Ovary (tissue), 3 donors: ENCODE data around the gene GALNT10.

Source experiments
- POLR2A ChIP-seq: fragments of 450-650 bp; IDR thresholded peaks from one replicate; pipeline ENCODE4 v1.6.1; 2017; ENCODE audit warnings: antibody characterized with exemption, mild to moderate bottlenecking, moderate library complexity
- TF ChIP-seq, protein P1 (sequence below), 3 donors: fragments of 450-650 bp in 2 of 3; fragments of 200-600 bp in 1 of 3; IDR thresholded peaks; one replicate each; pipeline versions ENCODE4 v1.5.1 to v1.8.0; 2016 to 2022; ENCODE audit warnings: antibody characterized with exemption in 3 of 3, mild to moderate bottlenecking in 1 of 3
- donor health status: DM: no; HTN: no; CAD: no.

DNA sequence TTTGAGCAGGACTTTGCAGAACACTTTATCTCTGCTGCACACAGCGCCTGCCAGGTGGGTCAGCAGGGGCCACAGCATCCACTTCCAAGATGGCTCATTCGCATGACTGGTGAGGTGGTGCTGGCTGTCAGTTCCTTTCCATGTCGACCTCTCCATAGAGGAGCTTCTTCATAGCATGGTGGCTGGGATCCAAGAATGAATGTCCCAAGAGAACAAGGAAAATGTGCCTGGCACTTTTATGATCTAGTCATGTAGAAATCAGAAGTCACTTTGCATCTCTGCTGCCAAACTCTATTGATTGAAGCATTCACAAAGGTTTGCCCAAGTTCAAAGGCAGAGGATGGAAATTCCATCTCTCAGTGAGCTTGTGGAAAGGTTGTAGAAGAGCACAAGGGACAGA, 85.0 kb downstream of the GALNT10 start:
- TF ChIP-seq, protein P1, sequence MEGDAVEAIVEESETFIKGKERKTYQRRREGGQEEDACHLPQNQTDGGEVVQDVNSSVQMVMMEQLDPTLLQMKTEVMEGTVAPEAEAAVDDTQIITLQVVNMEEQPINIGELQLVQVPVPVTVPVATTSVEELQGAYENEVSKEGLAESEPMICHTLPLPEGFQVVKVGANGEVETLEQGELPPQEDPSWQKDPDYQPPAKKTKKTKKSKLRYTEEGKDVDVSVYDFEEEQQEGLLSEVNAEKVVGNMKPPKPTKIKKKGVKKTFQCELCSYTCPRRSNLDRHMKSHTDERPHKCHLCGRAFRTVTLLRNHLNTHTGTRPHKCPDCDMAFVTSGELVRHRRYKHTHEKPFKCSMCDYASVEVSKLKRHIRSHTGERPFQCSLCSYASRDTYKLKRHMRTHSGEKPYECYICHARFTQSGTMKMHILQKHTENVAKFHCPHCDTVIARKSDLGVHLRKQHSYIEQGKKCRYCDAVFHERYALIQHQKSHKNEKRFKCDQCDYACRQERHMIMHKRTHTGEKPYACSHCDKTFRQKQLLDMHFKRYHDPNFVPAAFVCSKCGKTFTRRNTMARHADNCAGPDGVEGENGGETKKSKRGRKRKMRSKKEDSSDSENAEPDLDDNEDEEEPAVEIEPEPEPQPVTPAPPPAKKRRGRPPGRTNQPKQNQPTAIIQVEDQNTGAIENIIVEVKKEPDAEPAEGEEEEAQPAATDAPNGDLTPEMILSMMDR (IDR thresholded peaks at IDR 0.05) = no peak
- TF ChIP-seq POLR2A = no peak
